ENCODE data around the gene FAM135A. TPM values are rescaled to one million over a fixed set of nuclear protein-coding genes. Genes with fewer than 3 reads are reported as not detected.

Gene FAM135A
- total and polyA plus RNA-seq, 2 of the 13 experiments (the other 11 are each of a cell fraction or from before 2014, with no cell fraction given), result 26.9 to 31.5 TPM

- no peak for DNase-seq (ENCODE audit: low spot score)
- no peaks in the 10 kb centered on the region for H3K36me3 ChIP-seq (replicated peaks in 1 of 2; ENCODE audit: control insufficient read depth in 1 of 2, insufficient read depth in 2 of 2, low read length in 2 of 2)
- H4K20me1 ChIP-seq (ENCODE audit: insufficient read depth, low read length), result no peaks in the 10 kb centered on the region
- POLR2A ChIA-PET, result interaction anchor here (1.3 kb wide), 1 partner anchor 29 kb away, joined by 3 read pairs; no protein-coding TSS in a partner anchor
- no peak overlapping the region for H3K4me3 ChIP-seq (replicated peaks in 1 of 3; ENCODE audit: insufficient read depth in 1 of 3, low read depth in 2 of 3, low read length in 3 of 3)
- intact Hi-C loops (cut with micrococcal nuclease; ENCODE audit: unreplicated experiment) (loop anchor here (2.0 kb wide), 1 partner anchor 44 kb away; no protein-coding TSS in a partner anchor), in situ Hi-C loops (cut with HindIII; ENCODE audit: extremely low pct_ligation_motif_present, low pct_unique_long_range_greater_than_20kb) (no loop called here)
- CTCF ChIA-PET (ENCODE audit: low intra/inter-chr PET ratio, low total read pairs), result interaction anchor here (1.5 to 2.0 kb wide), 2 partner anchors 149 to 642 kb away, joined by 4 to 14 read pairs; no protein-coding TSS in a partner anchor
- FAIRE-seq, result no peak
- H3K4me2 ChIP-seq (ENCODE audit: low read depth, low read length), result no peak overlapping the region
- no peaks in the 10 kb centered on the region for H3K9me3 ChIP-seq (ENCODE audit: low read length)
- ATAC-seq, result no peak
- 54% methylated on average over 4 of the region's 4 CpGs for WGBS (ENCODE audit: low lambda C conversion rate)
- BruUV-seq (replicated peaks), result no TSS peak
- no peak overlapping the region for H2AFZ ChIP-seq (ENCODE audit: low read length)
- no peak overlapping the region for H3K9ac ChIP-seq (ENCODE audit: insufficient read depth, low read depth, low read length)
- no peak overlapping the region for H3K27ac ChIP-seq (ENCODE audit: extremely low read length, insufficient read depth, low read length)
- 0 out of 5 replicates have a peak, but pooled peaks cover 0 to 7% of the 10 kb centered on the region in 2 experiments for H3K27me3 ChIP-seq (ENCODE audit: control insufficient read depth in 1 of 2, insufficient read depth in 2 of 2, low read length in 2 of 2)
- no peaks in the 10 kb centered on the region for H3K4me1 ChIP-seq (ENCODE audit: insufficient read depth, low read length)
- H3K79me2 ChIP-seq (ENCODE audit: insufficient read depth, low read length), result no peaks in the 10 kb centered on the region
- TF ChIP-seq AKNA (CRISPR knock-in tag; IDR thresholded peaks at IDR 0.05; ENCODE audit: borderline replicate concordance) (no peak), ZFP36 (IDR thresholded peaks at IDR 0.05; ENCODE audit: borderline replicate concordance, low read depth, low read length, partially characterized antibody) (no peak), ZNF124 (CRISPR knock-in tag; IDR thresholded peaks at IDR 0.05) (no peak), ZNF605 (CRISPR knock-in tag; IDR thresholded peaks at IDR 0.05) (no peak), SMAD9 (CRISPR knock-in tag; IDR thresholded peaks at IDR 0.05) (no peak), ZNF572 (CRISPR knock-in tag; IDR thresholded peaks at IDR 0.05) (no peak), ZNF296 (CRISPR knock-in tag; conservative IDR thresholded peaks at IDR 0.05) (no peak), NFAT5 (CRISPR knock-in tag; IDR thresholded peaks at IDR 0.05) (no peak), NFE2 (CRISPR knock-in tag; IDR thresholded peaks at IDR 0.05) (no peak), SRY (CRISPR knock-in tag; IDR thresholded peaks at IDR 0.05) (no peak), GPBP1L1 (CRISPR knock-in tag; IDR thresholded peaks at IDR 0.05) (no peak), FLYWCH1 (CRISPR knock-in tag; IDR thresholded peaks at IDR 0.05) (no peak), ETV5 (CRISPR knock-in tag; IDR thresholded peaks at IDR 0.05; ENCODE audit: borderline replicate concordance) (no peak), REXO4 (CRISPR knock-in tag; IDR thresholded peaks at IDR 0.05; ENCODE audit: borderline replicate concordance) (no peak)
Observed at GRCh38 chr6:70370496-70370895, 42.8 kb upstream of the FAM135A start.
